OCI-LY7 (cell line): ENCODE data around the gene CLDN19.
"Not testable (repeated sequence)": the region's sequence is repeated elsewhere in the genome, so short reads cannot be mapped to it uniquely, and the experiment has no call there.

ENCODE experiments used
- EZH2phosphoT487 ChIP-seq: fragments of 200-600 bp; sonication (generic); IDR thresholded peaks from 2 replicates; pipeline ENCODE4 v1.6.1; 2018; ENCODE audit warnings: low read depth, borderline replicate concordance, mild to moderate bottlenecking, mixed run types, antibody characterized with exemption, low read length, moderate library complexity, mixed read lengths
- TF ChIP-seq, protein P1 (sequence below): fragments of 200-600 bp; sonication (generic); conservative IDR thresholded peaks from 2 replicates; pipeline ENCODE4 v1.5.1; 2014; ENCODE audit warnings: mild to moderate bottlenecking, antibody characterized with exemption, low read length, moderate library complexity, mixed read lengths

DNA sequence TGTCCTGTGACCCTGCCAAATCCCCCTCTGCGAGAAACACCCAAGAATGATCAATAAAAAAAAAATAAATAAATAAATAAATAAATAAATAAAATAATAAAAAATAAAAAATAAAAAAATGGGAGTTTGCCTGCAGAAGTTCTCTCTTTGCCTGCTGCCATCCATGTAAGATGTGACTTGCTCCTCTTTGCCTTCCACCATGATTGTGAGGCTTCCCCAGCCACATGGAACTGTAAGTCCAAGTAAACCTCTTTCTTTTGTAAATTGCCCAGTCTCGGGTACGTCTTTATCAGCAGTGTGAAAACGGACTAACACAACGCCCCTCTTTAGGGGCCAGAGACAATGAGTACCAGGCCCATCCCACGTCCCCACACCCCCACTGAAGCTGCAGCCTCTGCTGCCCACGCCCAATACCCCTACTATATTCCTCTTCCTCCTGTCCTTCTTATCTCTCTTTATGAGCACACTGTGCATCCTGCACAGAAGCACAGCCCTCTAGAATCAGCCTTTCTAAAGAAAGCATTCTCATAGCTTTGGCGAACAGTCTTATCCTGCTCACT is 11.6 kb upstream of the CLDN19 start:
- TF ChIP-seq, protein P1, sequence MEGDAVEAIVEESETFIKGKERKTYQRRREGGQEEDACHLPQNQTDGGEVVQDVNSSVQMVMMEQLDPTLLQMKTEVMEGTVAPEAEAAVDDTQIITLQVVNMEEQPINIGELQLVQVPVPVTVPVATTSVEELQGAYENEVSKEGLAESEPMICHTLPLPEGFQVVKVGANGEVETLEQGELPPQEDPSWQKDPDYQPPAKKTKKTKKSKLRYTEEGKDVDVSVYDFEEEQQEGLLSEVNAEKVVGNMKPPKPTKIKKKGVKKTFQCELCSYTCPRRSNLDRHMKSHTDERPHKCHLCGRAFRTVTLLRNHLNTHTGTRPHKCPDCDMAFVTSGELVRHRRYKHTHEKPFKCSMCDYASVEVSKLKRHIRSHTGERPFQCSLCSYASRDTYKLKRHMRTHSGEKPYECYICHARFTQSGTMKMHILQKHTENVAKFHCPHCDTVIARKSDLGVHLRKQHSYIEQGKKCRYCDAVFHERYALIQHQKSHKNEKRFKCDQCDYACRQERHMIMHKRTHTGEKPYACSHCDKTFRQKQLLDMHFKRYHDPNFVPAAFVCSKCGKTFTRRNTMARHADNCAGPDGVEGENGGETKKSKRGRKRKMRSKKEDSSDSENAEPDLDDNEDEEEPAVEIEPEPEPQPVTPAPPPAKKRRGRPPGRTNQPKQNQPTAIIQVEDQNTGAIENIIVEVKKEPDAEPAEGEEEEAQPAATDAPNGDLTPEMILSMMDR, result not testable (repeated sequence)
- TF ChIP-seq EZH2phosphoT487, result not testable (repeated sequence)
